Left ventricle myocardium inferior (tissue), 1 donor: ENCODE results near the gene SEMA4D. TPM values are rescaled to one million over a fixed set of nuclear protein-coding genes. Genes with fewer than 3 reads are reported as not detected.

Source experiments
- DNase-seq: peaks from one replicate; pipeline ENCODE4 v3.0.0-alpha.2; 2020
- H3K27ac ChIP-seq: fragments of 200-600 bp; replicated peaks from 2 replicates; pipeline ENCODE4 v1.8.0; 2021
- H3K27me3 ChIP-seq: fragments of 200-600 bp; 2 replicates; pipeline ENCODE4 v1.8.0; 2021; ENCODE audit warnings: low read depth
- H3K36me3 ChIP-seq: fragments of 200-600 bp; 2 replicates; pipeline ENCODE4 v1.8.0; 2021
- H3K4me1 ChIP-seq: fragments of 200-600 bp; 2 replicates; pipeline ENCODE4 v1.8.0; 2021
- H3K4me3 ChIP-seq: fragments of 200-600 bp; 2 replicates; pipeline ENCODE4 v1.8.0; 2021; ENCODE audit warnings: mild to moderate bottlenecking, moderate library complexity
- H3K9me3 ChIP-seq: fragments of 200-600 bp; replicated peaks from 2 replicates; pipeline ENCODE4 v1.8.0; 2021
- CTCF ChIP-seq: fragments of 200-600 bp; IDR thresholded peaks from 2 replicates; pipeline ENCODE4 v1.8.0; 2021; ENCODE audit warnings: antibody characterized with exemption, mild to moderate bottlenecking, borderline replicate concordance
- intact Hi-C: fragments of 100-400 bp; cut with micrococcal nuclease; formaldehyde crosslinking; loops from one replicate; pipeline ENCODE4 v1.11.0; 2022
- total RNA-seq: library from RNA; stranded (reverse); fragmentation: NEBNext Ultra II Directional; extraction: Animal tissue kit (Norgen Biotek cat#: 25700); gene quantifications from one replicate; pipeline ENCODE4 v1.2.1, GENCODE V29; 2021
- donor health status: DM: no; HTN: yes; CAD: no; lungs with severe emphysema.

The SEMA4D gene
- total RNA-seq, 1 donor from 2014 or later = 17.1 TPM

- no peak for TF ChIP-seq CTCF
- Histone ChIP-seq H3K4me1 (no peaks in the 10 kb centered on the region), H3K9me3 (no peaks in the 10 kb centered on the region), H3K27ac (no peak overlapping the region), H3K27me3 (peaks cover 5% of the 10 kb centered on the region), H3K36me3 (no peaks in the 10 kb centered on the region), H3K4me3 (no peak overlapping the region)
- intact Hi-C loops = no loop called here
- DNase-seq = no peak
These were observed 27.8 kb upstream of the SEMA4D start for GRCh38 chr9:89525446-89526374.

GRCh38 chr9:89524963-89525362 lies 27.1 kb upstream of the SEMA4D start:
- no peak overlapping the region for H3K27ac ChIP-seq
- TF ChIP-seq CTCF = no peak
- H3K36me3 ChIP-seq = no peaks in the 10 kb centered on the region
- H3K9me3 ChIP-seq = no peaks in the 10 kb centered on the region
- no peak overlapping the region for H3K4me3 ChIP-seq
- DNase-seq = no peak
- no peaks in the 10 kb centered on the region for H3K4me1 ChIP-seq
- intact Hi-C loops = no loop called here
- peaks cover 5% of the 10 kb centered on the region for H3K27me3 ChIP-seq

- intact Hi-C loops = no loop called here
- Histone ChIP-seq H3K36me3 (no peaks in the 10 kb centered on the region), H3K4me1 (no peaks in the 10 kb centered on the region), H3K4me3 (no peak overlapping the region), H3K27ac (no peak overlapping the region), H3K27me3 (peaks cover 5% of the 10 kb centered on the region), H3K9me3 (no peaks in the 10 kb centered on the region)
- DNase-seq = no peak
- TF ChIP-seq CTCF = no peak
These were observed 26.0 kb upstream of the SEMA4D start for GRCh38 chr9:89523948-89524347.

GRCh38 chr9:89522959-89523285 lies 25.0 kb upstream of the SEMA4D start:
- intact Hi-C loops = no loop called here

GRCh38 chr9:89522261-89522958 lies 24.5 kb upstream of the SEMA4D start:
- intact Hi-C loops = no loop called here
- no peak overlapping the region for H3K27ac ChIP-seq
- no peaks in the 10 kb centered on the region for H3K36me3 ChIP-seq
- H3K27me3 ChIP-seq = no peaks in the 10 kb centered on the region
- DNase-seq = no peak
- H3K4me3 ChIP-seq = no peak overlapping the region
- no peak for TF ChIP-seq CTCF
- H3K4me1 ChIP-seq = no peaks in the 10 kb centered on the region
- no peaks in the 10 kb centered on the region for H3K9me3 ChIP-seq

More at GRCh38 chr9:89522959-89523285, 25.0 kb upstream of the SEMA4D start:
- no peak for DNase-seq
- Histone ChIP-seq H3K4me3 (no peak overlapping the region), H3K9me3 (no peaks in the 10 kb centered on the region), H3K27ac (no peak overlapping the region), H3K36me3 (no peaks in the 10 kb centered on the region), H3K27me3 (peaks cover 4% of the 10 kb centered on the region), H3K4me1 (no peaks in the 10 kb centered on the region)
- no peak for TF ChIP-seq CTCF
